AG10803 (cell line): Measurements from ENCODE around the gene CASP8AP2.
"Not testable (repeated sequence)": the region's sequence is repeated elsewhere in the genome, so short reads cannot be mapped to it uniquely, and the experiment has no call there.

Experiments used
- DNase-seq: peaks from one replicate; pipeline ENCODE4 v3.0.0; 2010; ENCODE audit warnings: low read depth
- H3K4me3 ChIP-seq: 2 replicates; pipeline ENCODE4 v1.5.1; 2011; ENCODE audit warnings: mild to moderate bottlenecking, low read length, control low read depth
- TF ChIP-seq, protein P1 (sequence below): conservative IDR thresholded peaks from 2 replicates; pipeline ENCODE4 v1.5.1; 2011; ENCODE audit warnings: mild to moderate bottlenecking, low read length, control low read depth, inconsistent platforms

The CASP8AP2 gene

DNA sequence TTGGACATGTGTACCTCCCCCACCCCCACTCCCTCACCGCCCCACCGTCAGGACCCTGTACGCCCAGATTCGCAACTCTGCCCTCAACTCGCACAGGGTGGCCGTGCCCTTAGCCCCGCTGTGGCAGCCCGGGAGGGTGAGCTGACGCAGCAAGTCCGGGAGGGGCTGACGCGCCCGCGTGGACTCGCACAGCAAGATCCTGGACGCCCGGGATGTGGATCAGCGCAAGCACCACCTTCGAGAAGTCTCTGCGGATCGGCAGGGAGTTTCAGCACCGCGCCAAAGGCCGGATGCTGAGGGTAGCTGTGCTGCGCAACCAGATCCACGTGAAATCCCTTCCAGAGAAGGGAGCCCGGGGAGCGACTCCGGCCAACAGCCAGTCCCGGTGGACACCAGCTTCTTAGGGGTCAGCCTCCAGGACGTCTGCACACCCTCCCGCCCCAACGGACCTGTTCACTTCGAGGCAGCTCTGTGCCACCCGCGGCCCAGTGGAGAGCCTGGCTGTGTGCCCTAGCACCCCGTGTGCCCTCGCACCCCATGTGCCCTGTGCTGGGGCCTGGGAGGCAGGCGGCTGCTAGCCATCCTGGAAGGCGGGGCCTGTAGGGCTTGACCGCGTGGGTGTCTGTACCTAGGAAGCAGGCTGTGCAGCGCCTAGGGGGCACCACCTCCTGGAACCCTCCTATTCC is 57.9 kb downstream of the CASP8AP2 start:
- TF ChIP-seq, protein P1, sequence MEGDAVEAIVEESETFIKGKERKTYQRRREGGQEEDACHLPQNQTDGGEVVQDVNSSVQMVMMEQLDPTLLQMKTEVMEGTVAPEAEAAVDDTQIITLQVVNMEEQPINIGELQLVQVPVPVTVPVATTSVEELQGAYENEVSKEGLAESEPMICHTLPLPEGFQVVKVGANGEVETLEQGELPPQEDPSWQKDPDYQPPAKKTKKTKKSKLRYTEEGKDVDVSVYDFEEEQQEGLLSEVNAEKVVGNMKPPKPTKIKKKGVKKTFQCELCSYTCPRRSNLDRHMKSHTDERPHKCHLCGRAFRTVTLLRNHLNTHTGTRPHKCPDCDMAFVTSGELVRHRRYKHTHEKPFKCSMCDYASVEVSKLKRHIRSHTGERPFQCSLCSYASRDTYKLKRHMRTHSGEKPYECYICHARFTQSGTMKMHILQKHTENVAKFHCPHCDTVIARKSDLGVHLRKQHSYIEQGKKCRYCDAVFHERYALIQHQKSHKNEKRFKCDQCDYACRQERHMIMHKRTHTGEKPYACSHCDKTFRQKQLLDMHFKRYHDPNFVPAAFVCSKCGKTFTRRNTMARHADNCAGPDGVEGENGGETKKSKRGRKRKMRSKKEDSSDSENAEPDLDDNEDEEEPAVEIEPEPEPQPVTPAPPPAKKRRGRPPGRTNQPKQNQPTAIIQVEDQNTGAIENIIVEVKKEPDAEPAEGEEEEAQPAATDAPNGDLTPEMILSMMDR, result no peak
- H3K4me3 ChIP-seq, result no peak overlapping the region
- no peak for DNase-seq

DNA sequence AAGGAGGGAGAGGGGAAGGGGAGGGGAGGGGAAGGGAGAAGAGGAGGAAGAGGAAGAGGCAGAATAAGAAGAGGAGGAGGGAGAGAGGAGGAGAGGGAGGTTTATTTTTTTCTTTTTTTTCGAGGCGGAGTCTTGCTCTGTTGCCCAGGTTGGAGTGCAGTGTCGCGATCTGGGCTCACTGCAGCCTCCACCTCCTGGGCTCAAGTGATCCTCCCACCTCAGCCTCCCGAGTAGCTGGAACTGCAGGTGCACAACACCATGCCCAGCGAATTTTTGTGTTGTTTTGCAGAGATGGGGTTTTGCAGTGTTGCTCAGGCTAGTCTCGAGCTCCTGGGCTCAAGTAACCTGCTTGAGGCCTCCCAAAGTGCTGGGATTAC is 58.4 kb downstream of the CASP8AP2 start:
- DNase-seq, result no peak
- H3K4me3 ChIP-seq, result no peak overlapping the region
- TF ChIP-seq, protein P1, result no peak

DNA sequence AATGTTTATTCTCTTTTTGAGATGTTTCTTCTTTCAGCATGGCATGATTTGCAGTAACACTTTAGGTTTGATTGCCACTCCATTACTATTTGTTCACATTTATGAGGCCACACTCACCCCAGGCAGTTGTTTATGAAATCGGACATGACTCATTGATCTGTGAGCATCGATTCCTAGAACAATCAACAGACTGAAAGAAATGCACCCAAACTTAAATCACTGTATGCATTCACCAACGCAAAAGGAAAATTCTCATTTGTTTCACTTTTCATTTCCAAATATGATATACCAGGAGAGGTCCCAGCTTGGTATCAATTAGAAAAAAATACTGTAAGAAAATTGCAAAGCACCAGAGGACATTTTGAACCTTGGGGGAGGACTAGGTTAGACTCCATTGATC is 59.2 kb downstream of the CASP8AP2 start:
- TF ChIP-seq, protein P1, result no peak
- no peak overlapping the region for H3K4me3 ChIP-seq
- no peak for DNase-seq

DNA sequence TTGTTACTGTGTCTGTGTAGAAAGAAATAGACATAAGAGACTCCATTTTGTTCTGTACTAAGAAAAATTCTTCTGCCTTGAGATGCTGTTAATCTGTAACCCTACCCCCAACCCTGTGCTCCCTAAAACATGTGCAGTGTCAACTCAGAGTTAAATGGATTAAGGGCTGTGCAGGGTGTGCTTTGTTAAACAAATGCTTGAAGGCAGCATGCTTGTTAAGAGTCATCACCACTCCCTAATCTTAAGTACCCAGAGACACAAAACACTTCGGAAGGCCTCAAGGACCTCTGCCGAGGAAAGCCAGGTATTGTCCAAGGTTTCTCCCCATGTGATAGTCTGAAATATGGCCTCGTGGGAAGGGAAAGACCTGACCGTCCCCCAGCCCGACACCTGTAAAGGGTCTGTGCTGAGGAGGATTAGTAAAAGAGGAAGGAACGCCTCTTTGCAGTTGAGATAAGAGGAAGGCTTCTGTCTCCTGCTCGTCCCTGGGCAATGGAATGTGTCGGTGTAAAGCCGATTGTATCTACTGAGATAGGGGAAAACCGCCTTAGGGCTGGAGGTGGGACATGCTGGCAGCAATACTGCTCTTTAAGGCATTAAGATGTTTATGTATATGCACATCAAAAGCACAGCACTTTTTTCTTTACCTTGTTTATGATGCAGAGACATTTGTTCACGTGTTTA is 61.3 kb downstream of the CASP8AP2 start:
- H3K4me3 ChIP-seq, DNase-seq: not testable (repeated sequence)

DNA sequence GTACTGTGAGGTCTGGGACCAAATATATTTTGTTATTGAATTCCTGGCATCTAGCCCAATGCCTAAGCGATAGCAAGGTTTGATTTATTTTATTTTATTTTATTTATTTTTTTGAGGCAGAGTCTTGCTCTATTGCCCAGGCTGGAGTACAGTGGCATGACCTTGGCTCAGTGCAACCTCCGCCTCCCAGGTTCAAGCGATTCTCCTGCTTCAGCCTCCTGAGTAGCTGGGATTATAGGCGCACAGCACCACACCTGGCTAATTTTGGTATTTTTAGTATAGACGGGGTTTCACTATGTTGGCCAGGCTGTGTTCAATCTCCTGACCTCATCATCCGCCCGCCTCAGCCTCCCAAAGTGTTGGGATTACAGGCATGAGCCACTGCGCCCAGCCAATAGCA is 62.9 kb downstream of the CASP8AP2 start:
- DNase-seq, H3K4me3 ChIP-seq: not testable (repeated sequence)

DNA sequence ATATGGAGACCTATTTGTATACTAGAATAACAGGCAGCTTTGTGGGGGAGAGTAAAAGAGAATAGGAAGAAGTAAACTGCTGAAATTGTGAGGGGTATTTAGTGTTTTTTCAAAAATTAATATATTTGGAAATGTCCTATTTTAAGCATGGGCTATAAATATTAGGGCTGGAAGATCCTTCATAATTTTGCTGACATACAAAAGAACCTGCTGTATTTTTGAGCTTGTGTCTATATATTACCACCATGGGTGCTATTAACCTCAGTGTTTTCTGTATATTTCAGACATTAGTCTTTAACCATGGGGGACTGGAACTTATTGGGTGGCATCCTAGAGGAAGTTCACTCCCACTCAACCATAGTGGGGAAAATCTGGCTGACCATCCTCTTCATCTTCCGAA is 64.5 kb downstream of the CASP8AP2 start, which contains the start of gene GJA10:
GJA10 (plus strand) TSS at position 301 of the 400 bp plus-strand sequence; CDS start at position 301, 0 bp downstream.
- H3K4me3 ChIP-seq, result no peak within 1 kb of the TSS
- TF ChIP-seq, protein P1, result no peak
- no peak for DNase-seq

DNA sequence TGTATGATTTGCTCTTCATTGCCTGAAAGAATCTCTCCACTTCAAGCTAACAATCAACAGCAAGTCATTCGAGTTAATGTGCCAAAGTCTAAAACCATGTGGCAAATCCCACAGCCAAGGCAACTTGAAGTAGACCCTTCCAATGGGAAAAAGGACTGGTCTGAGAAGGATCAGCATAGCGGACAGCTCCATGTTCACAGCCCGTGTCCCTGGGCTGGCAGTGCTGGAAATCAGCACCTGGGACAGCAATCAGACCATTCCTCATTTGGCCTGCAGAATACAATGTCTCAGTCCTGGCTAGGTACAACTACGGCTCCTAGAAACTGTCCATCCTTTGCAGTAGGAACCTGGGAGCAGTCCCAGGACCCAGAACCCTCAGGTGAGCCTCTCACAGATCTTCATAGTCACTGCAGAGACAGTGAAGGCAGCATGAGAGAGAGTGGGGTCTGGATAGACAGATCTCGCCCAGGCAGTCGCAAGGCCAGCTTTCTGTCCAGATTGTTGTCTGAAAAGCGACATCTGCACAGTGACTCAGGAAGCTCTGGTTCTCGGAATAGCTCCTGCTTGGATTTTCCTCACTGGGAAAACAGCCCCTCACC is 65.7 kb downstream of the CASP8AP2 start:
- peak; percentile 34 for DNase-seq
- TF ChIP-seq, protein P1, result no peak
- H3K4me3 ChIP-seq, result no peak overlapping the region

DNA sequence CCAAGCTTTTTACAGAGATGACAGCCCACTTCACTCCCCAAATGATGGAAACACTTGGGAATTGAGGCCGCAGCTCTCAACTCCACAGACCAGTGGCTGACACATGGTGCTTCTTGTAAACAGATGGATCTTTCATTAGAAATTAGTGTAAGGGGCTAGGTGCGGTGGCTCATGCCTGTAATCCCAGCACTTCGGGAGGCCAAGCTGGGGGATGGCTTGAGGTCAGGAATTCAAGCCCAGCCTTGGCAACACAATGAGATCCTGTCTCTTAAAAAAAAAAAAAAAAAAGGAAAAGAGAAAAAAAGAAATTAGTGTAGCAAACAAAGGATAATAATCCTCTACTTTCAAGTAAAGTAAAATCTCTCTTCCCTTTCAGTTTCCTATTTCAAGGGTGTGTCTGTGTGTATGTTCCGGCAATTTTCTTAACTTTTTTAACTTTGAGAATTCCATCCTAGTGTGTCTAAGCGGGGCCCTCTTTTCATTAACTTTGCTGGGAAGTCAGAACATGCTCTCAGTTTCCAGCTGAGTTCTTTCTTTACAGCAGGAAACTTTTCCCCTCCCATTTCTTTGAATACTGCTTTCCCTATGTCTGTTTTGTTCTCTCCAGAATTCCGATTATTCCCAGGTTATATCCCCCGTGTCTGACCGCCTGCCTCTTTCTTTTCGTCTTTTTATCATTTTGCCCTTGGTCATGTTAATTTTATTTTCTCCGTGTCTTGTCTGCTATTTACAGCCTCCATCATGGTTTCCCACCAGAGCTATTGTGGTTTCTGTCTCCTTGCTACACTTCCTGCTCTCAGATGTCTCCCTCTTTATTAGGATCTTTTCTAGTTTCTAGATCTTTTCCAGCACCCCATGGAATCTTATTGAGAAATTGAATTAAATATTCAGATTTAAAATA is 80.6 kb downstream of the CASP8AP2 start:
- H3K4me3 ChIP-seq, DNase-seq: not testable (repeated sequence)
